ENCODE data around the gene ZNF579.
"Not testable (repeated sequence)": the region's sequence is repeated elsewhere in the genome, so short reads cannot be mapped to it uniquely, and the experiment has no call there.

Gene ZNF579

DNA sequence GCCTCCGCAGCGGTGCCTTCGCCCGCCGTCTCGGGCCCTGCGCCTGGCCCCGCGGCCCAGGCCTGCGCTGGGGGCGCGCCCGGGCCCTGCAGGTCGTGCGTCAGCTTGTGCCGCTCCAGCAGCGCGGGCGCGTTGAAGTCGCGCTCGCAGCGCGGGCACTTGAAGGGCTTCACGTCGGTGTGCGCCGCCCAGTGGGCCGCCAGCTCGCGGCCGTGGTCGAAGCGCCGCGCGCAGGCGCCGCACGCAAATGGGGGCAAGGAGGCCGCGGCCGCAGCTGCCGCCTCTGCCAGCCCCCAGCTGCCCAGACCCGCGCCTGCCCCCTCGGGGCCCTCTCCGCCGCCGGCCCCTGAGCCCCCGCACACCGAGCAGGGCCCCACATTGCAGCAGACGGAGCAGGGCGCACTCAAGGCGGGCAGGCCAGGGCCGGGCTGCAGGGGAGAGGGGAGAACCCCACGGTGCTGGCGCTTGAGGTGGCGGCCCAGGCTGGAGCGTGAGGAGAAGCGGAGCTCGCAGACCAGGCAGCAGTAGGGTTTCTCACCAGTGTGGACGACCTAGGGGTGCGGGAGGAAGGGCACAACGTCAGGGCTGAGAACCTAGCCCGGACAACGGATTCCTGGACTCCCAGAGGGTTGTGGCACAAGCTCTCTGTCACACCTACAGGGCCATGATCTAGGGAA lies 12.6 kb upstream of the ZNF579 start:
- DNase-seq (ENCODE audit: low spot score) = no peak

DNA sequence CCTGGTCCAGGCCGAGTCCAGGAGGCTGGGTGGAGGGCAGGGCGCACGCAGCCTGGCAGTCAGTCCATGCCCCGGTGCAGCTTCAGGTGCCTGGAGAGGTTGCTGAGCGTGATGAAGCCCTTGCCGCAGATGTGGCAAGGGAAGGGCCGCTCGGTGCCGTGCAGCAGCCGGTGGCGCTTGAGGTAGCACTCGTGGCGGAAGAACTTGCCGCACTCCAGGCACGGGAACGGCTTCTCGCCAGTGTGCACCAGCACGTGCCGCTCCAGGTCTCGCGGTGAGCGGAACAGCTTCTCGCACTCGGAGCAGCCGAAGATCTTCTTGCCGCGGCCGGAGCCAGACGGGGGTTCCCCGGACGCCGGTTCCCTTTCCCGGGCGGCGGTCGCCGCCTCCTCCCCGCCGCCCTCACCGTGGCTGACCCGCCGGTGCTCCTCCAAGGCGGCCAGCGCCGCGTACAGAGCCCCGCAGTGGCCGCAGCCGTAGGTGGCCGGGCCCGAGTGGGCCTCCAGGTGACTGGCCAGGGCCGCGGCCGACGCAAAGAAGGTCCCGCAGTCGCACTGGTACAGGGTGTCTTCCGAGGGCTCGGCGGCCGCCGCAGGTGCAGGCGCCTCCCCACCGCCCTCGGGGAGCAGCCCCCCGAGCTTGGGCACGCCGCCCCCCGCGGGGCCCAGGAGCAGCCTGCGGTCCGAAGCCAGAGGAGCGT lies 11.9 kb upstream of the ZNF579 start:
- DNase-seq (ENCODE audit: low spot score) = no peak

DNA sequence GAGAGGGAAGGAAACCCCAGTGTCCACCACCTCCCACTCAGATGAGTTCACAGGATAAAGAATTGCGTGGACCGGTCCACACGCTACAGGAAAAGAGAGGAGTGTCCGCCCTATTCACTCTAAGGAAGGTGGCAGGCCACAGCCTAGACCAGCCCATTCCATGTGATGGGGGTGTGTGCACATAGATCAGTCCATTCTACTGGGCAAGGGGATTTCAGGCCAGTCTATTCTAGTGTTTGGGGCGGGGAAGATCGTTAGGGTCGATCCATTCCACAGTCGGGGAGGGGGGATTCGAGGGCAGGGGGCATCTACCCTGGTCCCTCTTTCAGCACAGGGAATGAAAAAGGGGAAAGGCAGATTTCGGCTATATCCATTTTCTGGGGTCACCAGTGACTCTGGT lies 10.9 kb upstream of the ZNF579 start:
- no peak for DNase-seq (ENCODE audit: low spot score)

DNA sequence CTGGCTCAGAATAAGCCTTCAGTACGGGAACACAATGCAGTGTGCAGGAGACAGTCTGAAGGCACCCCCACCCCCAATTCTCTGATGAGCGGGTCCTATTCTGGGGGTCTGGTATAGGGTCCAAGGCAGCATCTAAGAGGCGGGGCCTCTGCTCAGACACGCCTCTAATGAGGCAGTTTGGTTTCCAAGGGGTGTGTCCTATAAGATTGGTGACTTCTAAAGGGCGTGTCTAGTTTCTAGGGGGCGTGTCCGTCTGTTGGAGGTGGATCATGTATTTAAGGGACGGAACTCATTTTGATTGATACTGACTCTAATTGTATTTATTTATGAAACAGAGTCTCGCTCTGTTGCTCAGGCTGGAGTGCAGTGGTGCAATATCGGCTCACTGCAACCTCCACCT lies 10.0 kb upstream of the ZNF579 start:
- peak; percentile 16 for DNase-seq (ENCODE audit: low spot score)

- no peak for DNase-seq (ENCODE audit: low spot score)
Observed at GRCh38 chr19:55590109-55590508, 9.5 kb upstream of the ZNF579 start.

DNA sequence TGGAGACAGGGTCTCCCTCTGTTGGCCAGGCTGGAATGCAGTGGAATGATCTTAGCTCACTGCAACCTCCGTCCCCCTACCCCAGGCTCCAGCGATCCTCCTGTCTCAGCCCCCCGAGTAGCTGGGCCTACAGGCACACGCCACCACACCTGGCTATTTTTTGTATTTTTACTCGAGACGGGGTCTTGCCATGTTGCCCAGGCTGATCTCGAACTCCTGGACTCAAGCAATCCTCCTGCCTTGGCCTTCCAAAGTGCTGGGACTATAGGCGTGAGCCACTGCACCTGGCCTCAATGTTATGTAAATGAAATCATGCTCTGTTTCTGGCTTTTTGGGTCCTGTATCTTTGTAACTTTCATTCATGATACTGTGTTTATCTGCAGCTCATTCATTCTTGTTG lies 8.1 kb upstream of the ZNF579 start:
- no peak for DNase-seq (ENCODE audit: low spot score)

- DNase-seq (ENCODE audit: low spot score) = peak; percentile 98
Observed at GRCh38 chr19:55586976-55587668, 6.5 kb upstream of the ZNF579 start.

- peak; percentile 83 for DNase-seq (ENCODE audit: low spot score)
Observed at GRCh38 chr19:55585658-55586339, 5.2 kb upstream of the ZNF579 start.

DNA sequence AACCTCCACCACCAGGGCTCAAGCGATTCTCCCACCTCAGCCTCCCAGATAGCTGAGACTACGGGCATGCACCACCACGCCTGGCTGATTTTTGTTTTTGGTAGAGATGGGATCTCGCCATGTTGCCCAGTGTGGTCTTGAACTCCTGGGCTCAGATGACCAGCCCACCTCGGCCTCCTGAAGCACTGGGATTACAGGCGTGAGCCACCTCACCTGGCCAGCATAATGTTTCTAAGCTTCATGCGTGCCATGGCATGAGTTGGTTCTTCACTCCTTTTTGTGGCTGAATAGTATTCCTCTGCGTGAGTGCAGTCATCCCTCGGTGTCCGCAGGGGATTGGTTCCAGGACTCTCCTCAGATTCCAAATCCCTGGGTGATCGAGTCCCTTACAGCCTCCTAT lies 4.2 kb upstream of the ZNF579 start:
- DNase-seq (ENCODE audit: low spot score) = no peak

GRCh38 chr19:55583897-55584296 lies 3.2 kb upstream of the ZNF579 start:
- DNase-seq (ENCODE audit: low spot score) = not testable (repeated sequence)

DNA sequence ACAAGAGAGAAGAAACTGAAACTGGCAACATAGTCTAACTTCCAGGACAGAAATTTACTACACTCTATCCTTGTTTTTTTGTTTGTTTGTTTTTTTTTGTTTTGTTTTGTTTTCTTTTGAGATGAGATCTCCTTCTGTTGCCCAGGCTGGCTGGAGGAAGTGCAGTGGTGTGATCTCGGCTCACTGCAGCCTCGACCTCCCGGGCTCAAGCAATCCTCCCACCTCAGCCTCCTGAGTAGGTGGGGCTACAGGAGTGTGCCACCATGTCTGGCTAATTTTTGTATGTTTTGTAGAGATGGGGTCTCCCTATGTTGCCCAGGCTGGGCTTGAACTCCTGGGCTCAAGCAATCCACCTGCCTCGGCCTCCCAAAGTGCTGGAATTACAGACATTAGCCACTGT lies 1.6 kb upstream of the ZNF579 start:
- not testable (repeated sequence) for DNase-seq (ENCODE audit: low spot score)

DNA sequence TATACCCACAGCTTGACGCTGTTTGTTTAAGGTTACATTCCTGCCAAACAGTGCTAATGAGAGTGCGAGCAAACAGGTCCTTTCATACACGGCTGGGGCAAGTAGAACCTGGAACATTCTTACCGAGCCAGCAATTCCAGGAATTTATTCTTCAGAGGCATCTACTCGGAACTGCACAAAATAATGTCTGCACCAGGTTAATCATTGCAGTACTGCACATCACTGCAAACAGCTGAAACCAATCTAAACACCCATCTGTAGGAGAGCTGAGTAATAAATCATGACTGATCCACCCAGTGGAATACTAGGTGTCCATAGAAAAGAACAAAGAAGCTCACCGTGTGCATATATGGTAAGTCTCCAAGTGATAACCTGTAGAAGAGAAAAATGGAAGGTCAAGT lies 1.2 kb upstream of the ZNF579 start:
- peak; percentile 93 for DNase-seq (ENCODE audit: low spot score)

GRCh38 chr19:55581145-55581822 lies 636 bp upstream of the ZNF579 start:
- DNase-seq (ENCODE audit: low spot score) = no peak

DNA sequence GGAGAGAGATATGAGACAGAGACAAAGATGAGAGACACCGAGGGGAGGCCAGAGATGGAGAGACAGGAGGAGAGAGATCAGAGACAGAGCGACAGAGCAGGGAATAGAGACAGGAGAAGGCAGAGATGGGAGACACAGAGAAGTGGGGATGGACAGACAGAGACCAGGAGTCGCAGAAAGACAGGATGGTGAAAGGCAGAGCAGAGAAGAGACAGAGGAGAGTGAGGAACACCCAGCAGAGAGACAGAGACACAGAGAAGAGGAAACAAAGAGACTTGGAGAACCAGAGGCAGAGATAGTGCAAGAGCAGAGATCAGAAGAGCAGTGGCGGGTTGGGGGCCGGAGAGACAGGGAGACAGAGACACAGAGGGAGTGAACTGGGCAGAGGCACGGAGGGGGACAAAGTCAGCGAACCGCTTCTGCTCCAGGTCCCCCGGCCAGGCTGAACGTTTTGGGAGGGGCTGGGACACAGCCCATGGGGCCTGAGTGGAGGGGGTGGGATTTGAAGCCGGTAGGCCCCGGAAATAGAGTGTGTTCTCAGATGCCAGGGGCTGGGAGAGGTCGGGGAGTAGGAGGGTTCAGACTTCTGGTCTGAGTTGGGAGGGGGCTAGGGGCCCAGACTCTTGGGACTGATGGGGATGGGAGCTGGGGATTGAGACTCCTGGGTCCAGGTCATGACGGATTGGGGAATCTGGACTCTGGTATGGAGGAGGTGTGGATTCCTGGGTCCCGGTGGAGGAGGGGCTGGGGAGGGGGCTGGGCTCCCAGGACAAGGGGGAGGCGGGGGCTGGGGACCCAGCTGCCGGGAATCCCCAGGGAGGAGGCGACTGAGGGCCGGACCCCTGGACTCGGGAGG lies 654 bp downstream of the ZNF579 start:
- peak; percentile 45 for DNase-seq (ENCODE audit: low spot score)

DNA sequence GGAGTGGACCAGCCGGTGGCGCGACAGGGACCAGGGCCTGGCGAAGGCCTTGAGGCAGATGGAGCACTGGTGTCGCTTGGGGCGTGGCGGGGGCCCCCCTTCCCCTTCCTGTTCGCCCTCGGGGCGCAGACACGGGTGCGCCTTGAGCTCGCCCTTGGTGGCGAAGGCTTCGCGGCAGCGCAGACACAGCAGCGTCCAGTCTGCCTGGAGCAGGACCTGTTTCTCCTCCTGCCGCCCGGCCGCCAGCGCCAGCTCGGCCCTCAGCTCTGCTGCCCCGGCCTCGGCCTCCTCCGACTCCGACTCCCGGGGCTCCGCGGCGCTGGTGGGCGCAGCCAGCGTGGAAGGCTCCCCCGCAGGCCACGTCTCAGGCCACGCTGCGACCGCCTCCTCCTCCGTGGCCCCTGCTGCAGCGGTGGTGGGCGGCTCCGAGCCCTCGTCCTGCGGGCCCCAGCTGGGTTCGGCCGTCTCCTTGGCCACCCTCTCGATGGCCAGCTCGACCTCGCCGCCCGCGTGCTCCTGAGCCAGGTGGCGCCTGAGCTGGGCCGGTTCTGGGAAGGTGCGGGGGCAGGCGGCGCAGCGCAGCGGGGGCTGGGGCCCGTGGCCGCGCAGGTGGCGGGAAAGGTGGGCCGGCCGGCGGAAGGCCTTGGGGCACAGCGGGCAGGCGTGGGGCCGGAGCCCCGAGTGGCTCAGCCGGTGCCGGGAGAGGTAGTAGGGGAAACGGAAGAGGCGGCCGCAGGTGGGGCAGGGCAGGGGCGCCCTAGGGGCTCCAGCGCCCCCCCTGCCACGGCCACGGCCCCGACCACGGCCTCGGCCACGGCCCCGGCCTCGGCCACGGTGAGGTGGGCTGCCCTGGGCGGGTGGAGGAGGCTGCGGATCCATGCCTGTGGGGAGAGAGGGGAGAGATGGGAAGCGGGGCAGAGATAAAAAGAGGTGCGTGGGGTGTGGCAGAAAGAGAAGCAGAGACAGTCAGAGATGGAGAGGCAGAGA lies 1.6 kb downstream of the ZNF579 start:
- DNase-seq (ENCODE audit: low spot score) = no peak

DNA sequence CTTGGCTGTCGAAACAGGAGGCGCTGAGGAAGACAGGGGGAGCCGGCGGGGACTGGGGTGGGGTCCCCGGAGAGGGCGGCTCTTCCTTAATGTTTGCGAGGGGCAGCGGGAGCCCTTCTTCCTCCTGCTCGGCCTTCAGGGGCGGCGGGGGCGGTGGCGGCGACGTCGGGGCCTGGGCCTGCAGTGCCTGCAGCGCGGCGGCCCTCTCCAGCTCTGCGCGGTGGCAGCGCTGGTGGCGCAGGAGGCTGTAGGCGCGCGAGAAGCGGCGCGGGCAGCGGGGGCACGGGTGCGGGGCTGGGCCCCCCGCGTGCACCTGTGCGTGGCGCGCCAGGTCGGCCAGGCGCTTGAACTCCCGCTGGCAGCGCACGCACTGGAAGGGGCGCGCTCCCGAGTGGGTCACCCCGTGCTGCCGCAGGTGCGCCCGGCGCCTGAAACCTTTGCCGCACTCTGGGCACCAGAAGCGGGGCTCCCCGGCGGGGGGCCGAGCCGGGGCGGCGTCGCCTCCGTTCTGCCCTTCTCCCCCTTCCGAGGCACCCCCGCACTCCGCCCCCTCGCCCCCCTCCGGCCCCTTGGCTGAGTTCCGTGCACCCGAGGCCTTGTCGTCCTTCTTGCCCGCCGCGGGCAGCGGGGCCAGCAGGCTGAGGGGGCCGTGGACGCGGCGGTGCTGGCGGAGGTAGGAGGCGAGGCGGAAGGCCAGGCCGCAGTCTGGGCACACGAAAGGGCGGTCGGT lies 2.5 kb downstream of the ZNF579 start:
- no peak for DNase-seq (ENCODE audit: low spot score)

DNA sequence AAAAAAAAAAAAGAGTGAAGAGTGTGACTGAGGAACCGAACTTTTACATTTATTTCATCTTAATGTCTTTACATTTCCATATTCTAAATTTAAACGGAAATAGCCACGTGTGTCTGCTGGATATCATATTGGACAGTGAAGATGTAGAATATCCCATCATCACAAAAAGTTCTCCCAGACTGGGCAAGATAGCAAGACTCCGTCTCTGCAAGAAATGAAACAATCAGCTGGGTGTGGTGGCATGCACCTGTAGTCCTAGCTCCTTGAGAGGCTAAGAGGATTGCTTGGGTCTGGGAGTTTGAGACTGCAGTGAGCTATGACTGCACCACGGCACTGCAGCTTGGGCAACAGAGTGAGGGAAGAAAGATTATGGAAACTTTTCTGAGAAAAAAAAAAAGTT lies 3.9 kb downstream of the ZNF579 start:
- no peak for DNase-seq (ENCODE audit: low spot score)

GRCh38 chr19:55573929-55574328 lies 6.7 kb downstream of the ZNF579 start:
- not testable (repeated sequence) for DNase-seq (ENCODE audit: low spot score)

DNA sequence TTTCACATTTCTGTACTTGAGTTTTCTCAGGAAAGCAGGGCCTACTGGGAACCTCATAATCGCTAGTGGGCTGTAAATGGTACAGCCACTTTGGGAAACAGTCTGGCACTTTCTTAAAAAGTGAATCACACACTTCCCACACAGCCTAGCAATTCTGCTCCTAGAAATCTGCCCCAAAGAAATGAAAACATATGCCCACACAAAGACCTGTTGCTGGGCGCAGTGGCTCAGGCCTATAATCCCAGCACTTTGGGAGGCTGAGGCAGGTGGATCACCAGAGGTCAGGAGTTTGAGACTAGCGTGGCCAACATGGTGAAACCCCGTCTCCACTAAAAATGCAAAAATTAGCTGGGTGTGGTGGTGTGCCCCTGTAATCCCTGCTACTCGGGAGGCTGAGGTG lies 11.2 kb downstream of the ZNF579 start:
- DNase-seq (ENCODE audit: low spot score) = not testable (repeated sequence)

Measured in kidney tubule cell (primary cell).